NOMO-1 treated with dmso at 0.1 percent for 144 hours (cell line): ENCODE results near the gene PDPK1.
"Not testable (repeated sequence)": the region's sequence is repeated elsewhere in the genome, so short reads cannot be mapped to it uniquely, and the experiment has no call there.

Experiments used
- DNase-seq: peaks from one replicate; lab custom pipeline; 2025; ENCODE audit not compliant: unreplicated experiment; lab: John Stamatoyannopoulos, UW

The PDPK1 gene

DNA sequence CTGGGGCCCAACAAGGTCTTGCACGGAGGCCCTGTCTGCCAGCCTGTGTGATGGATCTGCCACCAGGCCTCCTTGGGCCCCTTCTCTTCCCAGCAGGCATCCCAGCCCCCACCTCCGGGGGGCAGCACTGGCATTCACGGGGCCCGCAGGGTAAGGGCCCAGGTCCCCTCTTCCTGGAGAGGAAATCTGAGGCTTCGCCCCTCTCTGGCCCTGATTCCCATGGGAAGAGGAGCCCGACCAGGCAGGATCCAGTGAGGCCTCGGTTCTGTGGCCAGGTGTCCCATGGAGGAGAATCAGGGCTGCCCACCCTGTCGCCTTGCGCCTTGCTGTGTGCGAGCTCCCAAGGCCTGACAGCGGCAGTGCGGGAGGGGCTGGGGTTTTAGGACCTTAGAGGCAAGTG, 48.4 kb downstream of the PDPK1 start:
- no peak for DNase-seq

DNA sequence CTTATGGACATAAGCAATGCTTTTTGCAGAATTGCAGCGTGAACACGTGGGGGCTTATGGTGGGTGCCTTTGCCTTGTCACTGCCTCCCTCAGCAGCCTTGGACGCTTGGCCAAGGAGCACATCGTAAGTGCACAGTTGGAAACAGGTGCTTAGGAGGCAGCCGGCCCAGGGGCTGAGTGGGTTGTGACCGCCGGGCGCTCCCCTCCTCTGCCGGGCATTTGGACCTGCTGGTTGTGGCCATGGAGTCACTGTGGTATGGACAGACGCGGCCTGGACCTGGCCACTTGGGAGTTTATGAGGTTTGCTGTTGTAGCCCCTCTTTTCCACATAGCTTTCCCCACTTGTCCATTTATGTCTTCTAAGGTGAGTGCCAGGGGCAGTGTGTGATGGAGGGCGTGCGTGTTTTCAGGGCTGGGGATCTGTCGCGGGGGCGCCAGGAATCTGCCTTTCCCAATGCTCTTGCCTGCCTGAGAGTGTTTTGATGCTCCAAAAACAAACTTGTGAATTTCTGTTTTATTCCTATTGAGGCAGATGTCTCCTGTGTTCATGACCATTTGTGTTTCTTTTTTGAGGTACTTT, 49.2 kb downstream of the PDPK1 start:
- DNase-seq, result no peak

DNA sequence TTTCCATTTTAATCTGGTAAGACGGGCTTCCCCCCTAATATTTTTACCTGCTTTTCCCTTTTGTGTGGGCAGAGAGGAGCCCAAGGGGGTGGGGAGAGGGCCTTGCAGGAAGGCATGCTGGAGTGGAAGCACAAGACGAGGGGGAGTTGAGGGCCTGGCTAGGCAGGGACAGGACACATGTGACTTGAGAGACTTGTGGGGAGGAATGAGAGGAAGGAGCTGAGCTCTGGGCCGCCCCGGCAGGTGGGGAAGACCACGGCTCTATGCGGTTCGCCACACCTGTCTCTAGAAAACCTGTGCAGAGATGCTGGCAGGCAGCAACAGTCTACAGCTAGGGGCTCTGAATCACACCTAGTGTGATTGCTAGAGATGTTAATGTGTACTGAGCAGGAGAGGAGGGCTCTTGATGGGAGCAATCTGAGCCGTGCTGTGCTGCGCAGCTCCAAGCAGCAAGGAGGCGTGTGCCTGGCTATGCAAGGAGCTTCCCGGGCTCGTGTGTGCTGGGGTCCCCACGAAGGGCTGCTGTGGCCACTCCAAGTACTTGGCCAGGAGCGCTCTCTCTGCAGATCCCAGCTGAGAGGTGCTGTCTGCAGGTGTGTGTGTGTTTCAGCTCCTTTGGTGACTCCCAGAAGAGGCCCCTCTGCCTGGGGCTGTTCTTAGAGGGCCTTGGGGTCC, 50.2 kb downstream of the PDPK1 start:
- DNase-seq, result no peak

DNA sequence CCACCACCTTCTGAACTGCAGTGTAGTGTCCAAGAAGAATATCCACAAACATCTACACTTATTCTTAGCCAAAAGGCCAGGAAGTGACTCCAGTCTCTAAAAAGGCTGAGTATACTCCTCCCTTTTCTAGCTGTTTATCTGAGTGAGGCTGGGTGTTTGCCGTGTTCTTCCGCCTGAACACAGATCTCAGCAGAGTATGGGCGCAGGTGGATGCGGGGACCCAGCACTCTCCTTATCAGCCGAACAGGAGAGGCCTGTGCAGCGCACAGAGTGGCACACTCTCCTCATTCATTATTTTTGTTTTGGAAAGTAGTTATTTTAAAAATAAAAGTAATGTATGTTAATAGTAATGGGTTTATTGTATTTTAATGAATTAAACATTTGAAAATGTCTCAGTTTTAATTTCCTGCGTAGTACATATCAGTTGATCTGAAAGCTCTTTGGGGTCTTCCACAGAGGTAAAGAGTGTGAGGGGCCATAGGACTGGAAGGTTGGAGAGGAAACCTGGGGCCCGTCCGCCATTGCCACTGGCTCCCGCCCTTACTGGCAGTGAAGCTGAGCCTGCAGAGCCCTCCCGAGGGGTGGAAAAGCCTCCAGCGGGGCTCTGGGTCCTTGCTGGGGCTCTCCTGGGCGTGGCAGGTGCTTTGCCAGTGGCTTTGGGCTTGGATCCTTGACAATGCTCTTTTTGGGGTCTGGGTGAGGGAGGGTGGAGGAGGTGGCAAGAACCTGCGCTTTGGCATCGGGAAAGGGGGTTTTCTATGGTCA, 53.8 kb downstream of the PDPK1 start:
- no peak for DNase-seq

DNA sequence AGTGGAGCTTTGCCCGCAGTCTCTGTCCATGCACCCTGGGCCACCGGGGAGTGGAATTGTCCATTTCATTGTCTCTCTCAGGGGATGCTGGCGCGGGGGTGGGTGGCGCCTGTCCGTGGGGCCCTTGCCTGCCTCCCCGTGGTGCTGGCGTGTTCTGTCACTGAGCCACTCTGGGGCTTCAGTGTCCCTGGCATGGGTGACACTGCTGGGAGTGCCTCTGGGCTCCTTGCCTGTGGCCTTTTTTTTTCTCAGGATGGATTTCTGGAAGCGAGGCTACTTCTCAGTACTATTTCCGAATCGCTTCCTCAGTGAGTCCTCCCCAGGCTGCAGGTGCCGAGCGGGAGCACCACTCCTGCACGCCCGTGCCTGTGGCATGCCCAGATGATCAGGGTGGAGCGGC, 55.0 kb downstream of the PDPK1 start:
- no peak for DNase-seq

DNA sequence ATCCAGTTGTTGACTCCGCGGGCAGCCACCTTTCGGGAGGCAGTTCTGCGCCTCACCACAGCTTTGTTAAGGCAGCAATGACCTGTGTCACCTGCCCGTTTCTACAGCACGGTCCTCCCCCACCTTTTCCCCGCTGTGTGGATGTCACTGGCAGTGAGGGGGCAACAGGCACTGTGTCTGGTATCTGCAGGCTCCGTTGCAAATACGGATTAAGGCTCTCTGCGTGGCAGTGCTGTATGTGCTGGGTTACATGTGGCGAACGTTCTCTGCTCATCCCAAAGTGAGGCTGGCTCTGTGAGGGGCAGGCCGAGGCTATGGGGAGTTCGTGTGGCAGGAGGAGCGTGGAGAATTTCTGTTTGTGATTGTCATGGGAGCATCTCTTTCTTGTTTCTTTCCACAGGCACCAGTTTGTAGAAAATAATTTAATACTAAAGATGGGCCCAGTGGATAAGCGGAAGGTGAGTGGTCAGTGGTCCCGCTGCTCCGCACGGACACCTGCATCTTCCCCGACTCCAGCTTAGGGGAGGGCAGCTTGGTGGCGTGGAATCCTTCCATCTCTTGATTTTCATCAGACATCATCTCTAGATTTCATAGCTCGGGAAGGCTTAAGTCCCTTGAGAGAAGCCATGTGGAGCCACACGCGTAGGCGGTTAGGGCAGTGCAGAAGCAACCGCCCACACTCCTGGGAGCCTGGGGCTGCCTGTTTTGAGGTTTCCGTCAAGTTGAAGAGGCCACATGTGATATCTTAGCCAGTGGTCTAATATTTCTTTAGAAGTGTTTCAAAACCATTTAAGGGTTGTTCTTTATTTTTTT, 57.8 kb downstream of the PDPK1 start:
- no peak for DNase-seq

DNA sequence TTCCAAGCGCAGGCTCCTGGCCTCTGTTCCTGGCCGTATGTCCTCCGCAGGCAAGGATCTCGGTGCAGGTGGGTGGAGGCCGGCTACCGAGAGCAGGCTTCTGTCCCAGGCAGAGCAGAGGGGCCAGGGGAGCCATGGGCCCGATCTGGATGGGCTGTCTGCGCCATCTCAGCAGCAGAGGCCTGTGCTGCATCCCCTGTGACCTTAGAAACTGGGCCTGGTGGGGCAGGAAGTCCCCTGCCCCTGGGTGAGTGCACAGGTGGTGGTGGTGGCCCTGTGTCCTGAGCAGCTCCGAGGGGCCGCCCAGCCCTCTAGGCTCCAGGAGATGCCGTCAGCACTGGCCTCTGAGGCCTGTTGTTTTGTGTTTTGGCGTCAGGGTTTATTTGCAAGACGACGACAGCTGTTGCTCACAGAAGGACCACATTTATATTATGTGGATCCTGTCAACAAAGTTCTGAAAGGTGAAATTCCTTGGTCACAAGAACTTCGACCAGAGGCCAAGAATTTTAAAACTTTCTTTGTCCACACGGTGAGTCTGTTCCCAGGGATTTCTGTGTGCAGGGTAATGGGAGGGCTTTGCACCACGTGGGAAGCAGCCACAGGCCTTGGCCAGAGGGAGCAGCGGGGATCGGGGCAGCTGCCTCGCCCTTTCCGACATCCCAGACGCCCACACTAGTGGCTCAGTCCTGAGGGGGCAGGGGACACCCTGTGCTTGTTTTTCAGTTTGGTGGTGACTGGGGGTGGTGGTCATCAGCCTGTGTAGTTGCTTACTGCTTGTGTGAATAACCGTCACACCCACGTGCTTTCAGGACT, 59.1 kb downstream of the PDPK1 start:
- no peak for DNase-seq

DNA sequence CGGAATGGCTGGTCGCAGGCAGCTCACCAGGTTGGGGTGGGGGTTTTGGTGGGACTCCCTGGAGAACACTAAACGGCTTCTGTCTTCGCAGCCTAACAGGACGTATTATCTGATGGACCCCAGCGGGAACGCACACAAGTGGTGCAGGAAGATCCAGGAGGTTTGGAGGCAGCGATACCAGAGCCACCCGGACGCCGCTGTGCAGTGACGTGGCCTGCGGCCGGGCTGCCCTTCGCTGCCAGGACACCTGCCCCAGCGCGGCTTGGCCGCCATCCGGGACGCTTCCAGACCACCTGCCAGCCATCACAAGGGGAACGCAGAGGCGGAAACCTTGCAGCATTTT, 59.7 kb downstream of the PDPK1 start:
- no peak for DNase-seq

DNA sequence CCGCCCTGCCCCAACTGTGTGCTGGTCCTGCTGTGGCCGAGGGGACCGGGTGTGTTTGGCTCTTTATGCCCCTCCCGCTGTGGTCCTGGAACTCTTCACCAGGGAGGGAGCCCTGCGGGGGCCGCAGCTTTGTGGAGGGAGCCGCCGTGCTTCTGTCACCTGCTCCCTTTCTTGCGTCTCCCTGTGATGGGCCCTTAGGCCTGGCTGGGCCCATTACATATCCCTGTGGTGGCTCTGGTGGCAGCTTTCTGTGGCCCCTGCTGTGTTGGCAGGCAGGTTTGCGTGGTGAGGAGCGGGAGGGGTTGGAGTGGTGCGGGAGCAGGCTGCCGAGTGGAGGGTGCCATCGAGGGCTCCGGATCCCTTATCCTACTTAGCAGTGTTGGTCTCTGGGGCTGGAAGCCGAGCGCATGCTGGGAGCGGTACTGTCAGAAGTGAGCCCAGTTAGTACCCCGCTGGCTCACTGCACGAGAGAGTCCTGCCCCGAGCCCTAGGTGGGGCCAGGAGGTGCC, 60.4 kb downstream of the PDPK1 start:
- no peak for DNase-seq

DNA sequence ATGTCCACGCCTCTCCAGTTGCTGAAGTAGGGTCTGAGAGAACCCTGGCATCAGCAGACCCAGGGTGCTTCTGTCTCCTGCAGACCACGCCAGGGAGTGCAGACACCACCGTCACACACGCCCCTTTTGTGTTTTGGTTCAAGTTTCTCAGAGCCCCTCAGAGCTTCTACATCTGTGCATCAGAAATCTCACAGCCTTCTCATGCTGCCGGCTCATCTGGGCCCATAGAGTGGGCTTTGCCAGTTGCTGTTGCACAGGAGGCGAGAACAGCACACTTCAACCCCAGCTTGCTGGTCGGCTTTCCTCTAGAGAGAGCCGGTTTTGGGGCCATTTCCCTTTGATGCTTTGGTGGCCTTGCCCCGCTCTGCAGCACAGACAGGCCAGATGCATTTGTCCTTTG, 60.9 kb downstream of the PDPK1 start:
- DNase-seq, result no peak

DNA sequence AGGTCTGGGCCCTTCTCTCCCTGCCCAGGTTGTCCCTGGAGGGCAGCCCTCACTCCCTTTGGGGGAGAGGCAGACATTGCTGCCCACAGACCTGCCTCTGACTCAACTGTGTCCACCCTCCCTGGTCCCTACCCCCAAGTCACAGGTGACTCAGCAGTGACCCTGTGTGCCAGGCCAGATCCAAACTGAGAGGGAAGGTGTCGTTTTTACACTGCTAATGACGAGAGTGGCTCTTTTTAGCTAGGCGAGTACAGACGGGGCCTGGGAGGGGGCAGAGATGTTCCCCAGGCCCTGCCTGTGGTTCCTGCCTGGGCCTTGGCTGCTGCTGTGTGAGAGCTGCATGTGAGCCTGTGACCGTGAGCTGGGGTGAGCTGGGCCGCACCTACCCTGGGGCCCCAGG, 61.3 kb downstream of the PDPK1 start:
- not testable (repeated sequence) for DNase-seq

DNA sequence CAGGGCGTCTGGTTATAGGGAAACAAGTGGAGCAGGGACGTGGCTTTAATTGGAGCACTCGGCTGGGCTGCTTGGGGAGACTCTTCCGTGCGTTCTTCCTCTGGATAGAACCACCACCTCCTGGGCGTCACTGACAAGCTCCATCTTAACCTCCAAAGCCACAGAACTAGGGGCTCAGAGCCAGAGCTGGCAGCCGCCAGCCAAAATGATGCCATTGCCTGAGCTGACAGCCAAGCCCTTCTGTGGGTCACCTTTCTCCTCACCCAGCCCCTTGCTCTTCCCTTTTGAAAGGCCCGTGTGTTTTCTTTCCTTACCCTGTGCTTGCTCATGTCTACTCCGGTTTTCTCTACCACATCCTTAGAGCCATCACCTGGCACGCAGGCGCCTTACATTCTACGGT, 62.0 kb downstream of the PDPK1 start:
- DNase-seq, result not testable (repeated sequence)

DNA sequence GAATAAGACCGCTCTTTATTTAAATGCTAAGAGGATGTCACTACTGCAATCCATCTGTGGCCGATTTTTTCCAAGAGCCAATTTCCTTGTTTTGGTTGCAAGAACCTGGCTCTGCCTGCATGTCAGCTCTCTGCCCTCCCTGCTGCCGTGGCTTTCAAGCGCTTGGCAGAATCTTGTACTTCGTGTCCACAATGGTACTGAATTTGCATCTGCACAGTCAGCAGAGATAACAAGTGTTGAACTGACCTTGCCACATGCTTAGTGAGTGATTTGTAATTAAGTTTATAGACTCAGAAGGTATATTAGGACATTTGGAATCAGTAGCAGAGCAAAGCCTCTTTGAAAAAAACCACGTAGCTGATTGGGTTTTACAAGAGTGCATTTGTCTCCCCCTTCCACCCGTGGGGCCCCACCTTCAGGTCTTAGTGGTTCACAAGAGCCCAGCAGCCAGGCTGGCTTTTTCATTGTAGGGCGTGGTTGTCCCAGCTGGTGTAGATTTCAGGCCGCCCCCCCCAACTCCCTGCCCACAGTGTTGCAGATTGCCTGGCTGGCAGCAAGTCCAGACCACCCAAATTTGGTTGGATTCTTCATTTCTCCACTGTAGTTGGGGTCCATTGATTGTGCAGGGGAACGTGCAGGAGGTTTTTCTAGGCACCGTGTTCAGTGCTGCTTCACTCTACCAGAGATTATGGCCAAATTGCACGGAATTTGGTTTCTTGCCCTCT, 63.6 kb downstream of the PDPK1 start:
- not testable (repeated sequence) for DNase-seq

DNA sequence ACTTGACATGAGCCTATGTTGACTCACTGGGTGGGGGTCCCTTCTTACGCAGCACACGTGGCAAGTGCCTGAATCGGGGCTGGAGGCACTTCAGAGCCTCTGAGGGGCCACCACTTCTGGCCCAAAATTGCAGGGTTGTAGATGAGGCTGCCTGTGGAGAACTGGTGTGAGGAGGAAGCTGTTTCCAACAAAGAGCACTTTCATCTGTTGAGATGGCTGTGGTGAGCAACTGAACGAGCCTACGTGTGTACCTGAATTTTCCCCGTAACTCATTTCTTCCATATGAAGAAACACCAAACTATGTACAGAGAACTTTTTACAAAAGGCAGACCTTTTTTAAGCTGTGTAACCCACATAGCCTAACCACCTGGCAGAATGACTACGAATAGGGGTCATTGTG, 64.4 kb downstream of the PDPK1 start:
- not testable (repeated sequence) for DNase-seq

DNA sequence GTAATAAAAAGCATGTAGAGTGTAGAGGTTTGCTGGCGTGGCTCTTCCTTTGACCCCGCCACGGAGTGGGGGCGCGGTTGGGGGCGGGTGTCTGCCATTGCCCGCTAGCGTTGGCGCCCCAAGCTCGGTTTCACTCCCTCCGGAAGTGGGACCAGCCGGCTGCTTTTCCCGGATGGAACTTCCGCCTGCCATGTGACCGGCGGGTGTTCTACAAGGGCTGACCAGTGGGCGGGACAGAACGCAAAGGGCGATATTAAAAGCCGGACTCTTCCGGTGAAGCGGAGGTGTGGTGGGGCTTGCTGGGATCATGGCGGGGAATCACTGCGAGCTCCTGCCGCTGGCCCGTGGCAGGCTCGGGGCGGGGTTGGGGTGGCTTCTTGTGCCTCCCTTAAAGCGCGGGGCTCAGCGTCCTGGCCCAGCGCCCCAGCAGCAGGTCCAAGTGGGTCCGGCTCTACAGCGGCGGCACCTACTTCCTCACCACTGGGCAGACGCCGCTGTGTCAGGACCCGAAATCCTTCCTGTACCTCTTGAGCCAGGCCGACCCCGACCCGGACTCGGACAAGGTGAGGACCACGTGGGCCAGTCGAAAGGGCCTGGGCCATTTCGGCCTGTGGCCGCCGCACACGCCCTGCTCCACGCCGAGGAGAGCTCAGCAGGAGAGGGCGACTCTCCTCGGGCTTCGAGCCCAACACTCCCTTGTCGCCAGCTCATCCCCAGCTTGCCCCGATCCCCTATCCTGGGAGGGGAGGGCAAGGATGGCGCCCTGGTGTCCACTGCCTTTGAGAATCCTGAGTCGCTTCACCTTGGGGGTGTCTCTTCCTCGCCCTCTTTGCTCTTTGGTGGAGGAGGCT, 65.6 kb downstream of the PDPK1 start:
- DNase-seq, result peak; percentile 88

DNA sequence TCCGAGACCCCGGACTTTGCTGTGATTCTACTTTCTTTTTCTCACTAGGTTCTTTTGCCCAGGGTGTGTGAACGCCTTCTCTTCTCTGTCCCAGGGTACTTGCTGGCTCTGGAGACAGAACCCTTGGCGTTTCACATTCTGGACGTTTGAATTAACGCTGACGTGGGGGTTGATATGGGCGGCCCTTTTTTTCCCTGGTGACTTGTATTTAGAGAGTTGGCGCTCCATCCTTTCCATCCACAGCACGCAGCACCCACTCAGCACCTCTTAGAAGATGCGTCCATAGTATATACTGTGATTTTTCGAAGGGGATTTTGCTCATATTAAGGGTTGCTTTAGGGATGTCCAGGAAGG, 66.2 kb downstream of the PDPK1 start:
- not testable (repeated sequence) for DNase-seq

DNA sequence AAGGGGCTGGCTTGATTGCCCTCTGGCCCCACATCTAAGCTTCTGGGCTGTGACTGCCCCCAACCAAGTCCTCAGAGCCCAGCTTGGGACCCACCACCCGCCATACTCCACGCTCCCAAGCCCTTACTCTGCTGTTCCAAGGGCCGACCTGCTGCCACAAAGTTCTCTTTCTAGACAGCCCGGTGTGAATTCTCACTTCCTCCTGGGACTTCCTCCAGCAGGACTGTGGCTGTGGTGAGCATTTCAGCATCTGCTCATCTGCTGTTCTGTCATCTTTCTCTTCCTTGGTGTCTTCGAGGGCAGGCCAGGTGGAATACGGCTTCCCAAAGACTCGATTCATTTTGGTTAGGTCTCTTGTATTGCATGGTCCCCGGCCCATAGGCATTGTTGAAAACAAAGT, 69.0 kb downstream of the PDPK1 start:
- not testable (repeated sequence) for DNase-seq

DNA sequence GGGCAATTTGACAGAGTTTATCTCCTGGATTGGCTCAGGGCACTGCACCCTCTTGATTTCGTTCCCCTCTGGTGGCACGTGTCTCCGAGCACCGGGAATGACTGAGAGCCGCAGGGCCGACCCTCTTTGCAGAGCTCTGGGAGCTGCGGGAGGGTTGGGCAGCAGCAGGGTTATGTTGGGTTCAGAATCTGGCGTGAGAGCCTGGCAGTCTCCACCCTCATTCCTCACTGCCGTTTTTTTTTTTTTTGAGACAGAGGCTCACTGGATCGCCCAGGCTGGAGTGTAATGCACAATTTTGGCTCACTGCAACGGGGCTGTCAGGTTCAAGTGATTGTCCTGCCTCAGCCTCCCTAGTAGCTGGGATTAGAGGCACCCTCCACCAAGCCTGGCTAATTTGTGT, 71.5 kb downstream of the PDPK1 start:
- not testable (repeated sequence) for DNase-seq

DNA sequence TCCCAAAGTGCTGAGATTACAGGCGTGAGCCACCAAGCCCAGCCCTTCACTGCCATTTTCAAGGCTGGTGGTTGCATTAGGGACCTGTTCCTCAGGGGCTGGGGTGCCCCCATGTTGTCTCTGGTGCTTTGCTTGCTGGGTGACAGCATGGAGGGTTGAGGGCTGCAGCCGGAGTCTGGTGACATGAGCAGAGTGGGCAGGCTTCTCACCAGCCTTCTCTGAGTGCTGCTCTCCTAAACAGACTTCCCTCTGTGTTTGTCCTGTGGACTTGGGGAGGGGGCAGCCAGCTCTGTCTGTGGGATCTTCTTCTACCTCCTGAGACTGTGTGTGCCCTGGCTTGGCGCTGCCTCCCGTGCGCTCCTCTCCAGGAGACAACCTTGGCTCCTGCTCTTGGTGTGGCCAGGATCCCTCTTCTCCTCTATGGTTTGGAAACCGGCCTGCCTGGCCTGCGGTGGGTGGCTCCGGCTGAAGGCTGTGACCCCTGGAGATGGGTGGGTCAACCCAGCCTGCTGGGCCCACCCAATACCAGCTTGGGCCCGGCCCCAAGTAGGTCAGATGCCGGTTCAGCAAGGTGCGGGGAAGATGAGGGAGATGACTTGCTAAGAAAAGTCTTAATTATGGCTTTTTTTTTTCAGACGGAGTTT, 72.1 kb downstream of the PDPK1 start:
- no peak for DNase-seq
